Peyer's patch (tissue), 4 donors: ENCODE results near the gene PRICKLE2.

Experiments used
- POLR2A ChIP-seq, 2 donors: fragments of 450-650 bp; IDR thresholded peaks; one replicate each; pipeline ENCODE4 v1.5.1; 2017; ENCODE audit warnings: antibody characterized with exemption in 2 of 2, mild to moderate bottlenecking in 2 of 2, moderate library complexity in 2 of 2
- TF ChIP-seq, protein P1 (sequence below), 6 experiments: fragments of 450-650 bp in 4 of 6; fragments of 200-600 bp in 2 of 6; sonication (generic) in 1 of 6; IDR thresholded peaks; one replicate each; pipeline ENCODE4 v1.5.1; 2017 to 2019; ENCODE audit warnings: antibody characterized with exemption in 6 of 6, mild to moderate bottlenecking in 3 of 6, moderate library complexity in 1 of 6

DNA sequence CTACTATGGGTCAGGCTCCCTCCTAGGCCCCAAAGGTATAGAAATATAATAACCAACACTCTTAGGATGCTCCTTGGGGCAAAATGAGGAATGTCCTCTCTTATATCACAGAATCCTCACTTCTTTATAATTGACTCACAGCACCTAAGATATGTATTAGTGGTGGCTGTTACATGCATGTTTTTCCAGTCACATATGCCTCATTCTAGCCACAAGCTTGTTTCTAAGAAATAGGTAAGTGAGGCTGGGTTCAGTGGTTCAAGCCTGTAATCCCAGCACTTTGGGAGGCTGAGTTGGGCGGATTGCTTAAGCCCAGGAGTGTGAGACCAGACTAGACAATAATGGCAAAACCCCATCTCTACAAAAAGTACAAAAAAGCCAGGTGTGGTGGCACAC, 144.0 kb downstream of the PRICKLE2 start:
- no peak for TF ChIP-seq POLR2A (IDR thresholded peaks at IDR 0.05)
- TF ChIP-seq, protein P1, sequence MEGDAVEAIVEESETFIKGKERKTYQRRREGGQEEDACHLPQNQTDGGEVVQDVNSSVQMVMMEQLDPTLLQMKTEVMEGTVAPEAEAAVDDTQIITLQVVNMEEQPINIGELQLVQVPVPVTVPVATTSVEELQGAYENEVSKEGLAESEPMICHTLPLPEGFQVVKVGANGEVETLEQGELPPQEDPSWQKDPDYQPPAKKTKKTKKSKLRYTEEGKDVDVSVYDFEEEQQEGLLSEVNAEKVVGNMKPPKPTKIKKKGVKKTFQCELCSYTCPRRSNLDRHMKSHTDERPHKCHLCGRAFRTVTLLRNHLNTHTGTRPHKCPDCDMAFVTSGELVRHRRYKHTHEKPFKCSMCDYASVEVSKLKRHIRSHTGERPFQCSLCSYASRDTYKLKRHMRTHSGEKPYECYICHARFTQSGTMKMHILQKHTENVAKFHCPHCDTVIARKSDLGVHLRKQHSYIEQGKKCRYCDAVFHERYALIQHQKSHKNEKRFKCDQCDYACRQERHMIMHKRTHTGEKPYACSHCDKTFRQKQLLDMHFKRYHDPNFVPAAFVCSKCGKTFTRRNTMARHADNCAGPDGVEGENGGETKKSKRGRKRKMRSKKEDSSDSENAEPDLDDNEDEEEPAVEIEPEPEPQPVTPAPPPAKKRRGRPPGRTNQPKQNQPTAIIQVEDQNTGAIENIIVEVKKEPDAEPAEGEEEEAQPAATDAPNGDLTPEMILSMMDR (IDR thresholded peaks at IDR 0.05), result no peak
